HL-60 (cell line): Measurements from ENCODE around the gene NACC2.

Experiments used
- DNase-seq, 2 experiments: peaks; one replicate each; pipeline ENCODE4 v3.0.0-alpha.2; 2010 to 2020; ENCODE audit warnings: low read depth in 1 of 2, low spot score in 1 of 2
- H3K27ac ChIP-seq: fragments of 250-450 bp; sonication (Bioruptor Pico); replicated peaks from 2 replicates; pipeline ENCODE4 v1.5.1; 2020; ENCODE audit warnings: mild to moderate bottlenecking, moderate library complexity
- H3K27me3 ChIP-seq: fragments of 250-450 bp; sonication (Bioruptor Pico); 2 replicates; pipeline ENCODE4 v1.5.1; 2021; ENCODE audit warnings: mild to moderate bottlenecking, moderate library complexity; ENCODE audit not compliant: insufficient read depth, poor library complexity, severe bottlenecking
- H3K4me3 ChIP-seq: replicated peaks from 2 replicates; pipeline ENCODE4 v1.5.1; 2011; ENCODE audit warnings: mild to moderate bottlenecking, control low read depth, low read length; ENCODE audit not compliant: insufficient read depth
- GABPA ChIP-seq: IDR thresholded peaks from 2 replicates; pipeline ENCODE4 v1.6.1; 2012; ENCODE audit warnings: low read depth
- POLR2AphosphoS5 ChIP-seq: IDR thresholded peaks from 2 replicates; pipeline ENCODE4 v1.6.1; 2012; ENCODE audit warnings: low read depth
- SPI1 ChIP-seq: IDR thresholded peaks from 2 replicates; pipeline ENCODE4 v1.6.1; 2012; ENCODE audit warnings: low read depth, mild to moderate bottlenecking, borderline replicate concordance
- TF ChIP-seq, protein P1 (sequence below): IDR thresholded peaks from 2 replicates; pipeline ENCODE4 v1.6.1; 2012; ENCODE audit warnings: low read depth; ENCODE audit not compliant: insufficient replicate concordance
- TF ChIP-seq, protein P2 (sequence below): IDR thresholded peaks from one replicate; pipeline ENCODE4 v1.5.1; 2011; ENCODE audit warnings: low read length, control low read depth, inconsistent platforms; ENCODE audit not compliant: insufficient read depth

NACC2 gene

DNA sequence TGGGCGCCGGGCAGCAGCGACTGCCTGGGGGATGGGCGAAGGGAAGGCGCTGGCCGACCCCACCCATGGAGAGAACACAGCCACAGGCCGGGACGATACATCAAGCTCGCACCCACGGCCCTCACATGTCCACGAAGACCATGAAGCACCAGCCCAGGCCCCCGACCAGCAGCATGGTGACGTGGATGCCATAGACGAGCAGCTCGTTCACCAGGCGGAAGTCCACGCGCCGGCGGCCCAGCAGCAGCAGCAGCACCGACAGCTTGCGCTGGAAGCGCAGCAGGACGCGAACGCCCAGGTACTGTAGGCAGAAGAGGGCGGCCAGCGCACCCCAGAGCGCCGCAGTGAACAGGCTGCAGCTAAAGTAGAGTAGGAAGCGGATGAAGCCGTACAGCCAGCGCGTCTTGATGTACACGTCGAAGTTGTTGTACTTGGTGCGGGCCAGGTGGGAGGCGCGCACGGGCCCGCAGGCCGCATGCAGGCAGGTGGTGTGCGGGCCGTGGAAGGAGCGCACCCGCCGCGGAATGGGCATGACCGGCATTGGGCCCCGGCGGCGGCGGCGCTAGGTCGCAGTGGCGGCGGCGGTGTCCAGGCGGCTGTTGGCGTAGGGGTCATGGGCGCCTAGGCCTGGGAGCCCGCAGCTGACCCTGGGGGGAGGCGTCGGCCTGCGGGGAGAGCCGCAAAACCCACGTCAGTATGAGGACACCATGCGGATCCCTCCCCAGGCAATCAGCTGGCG is 21.4 kb upstream of the NACC2 start:
- no peaks in the 10 kb centered on the region for H3K27me3 ChIP-seq
- H3K4me3 ChIP-seq, result no peak overlapping the region
- DNase-seq, result no peak
- TF ChIP-seq, protein P1, sequence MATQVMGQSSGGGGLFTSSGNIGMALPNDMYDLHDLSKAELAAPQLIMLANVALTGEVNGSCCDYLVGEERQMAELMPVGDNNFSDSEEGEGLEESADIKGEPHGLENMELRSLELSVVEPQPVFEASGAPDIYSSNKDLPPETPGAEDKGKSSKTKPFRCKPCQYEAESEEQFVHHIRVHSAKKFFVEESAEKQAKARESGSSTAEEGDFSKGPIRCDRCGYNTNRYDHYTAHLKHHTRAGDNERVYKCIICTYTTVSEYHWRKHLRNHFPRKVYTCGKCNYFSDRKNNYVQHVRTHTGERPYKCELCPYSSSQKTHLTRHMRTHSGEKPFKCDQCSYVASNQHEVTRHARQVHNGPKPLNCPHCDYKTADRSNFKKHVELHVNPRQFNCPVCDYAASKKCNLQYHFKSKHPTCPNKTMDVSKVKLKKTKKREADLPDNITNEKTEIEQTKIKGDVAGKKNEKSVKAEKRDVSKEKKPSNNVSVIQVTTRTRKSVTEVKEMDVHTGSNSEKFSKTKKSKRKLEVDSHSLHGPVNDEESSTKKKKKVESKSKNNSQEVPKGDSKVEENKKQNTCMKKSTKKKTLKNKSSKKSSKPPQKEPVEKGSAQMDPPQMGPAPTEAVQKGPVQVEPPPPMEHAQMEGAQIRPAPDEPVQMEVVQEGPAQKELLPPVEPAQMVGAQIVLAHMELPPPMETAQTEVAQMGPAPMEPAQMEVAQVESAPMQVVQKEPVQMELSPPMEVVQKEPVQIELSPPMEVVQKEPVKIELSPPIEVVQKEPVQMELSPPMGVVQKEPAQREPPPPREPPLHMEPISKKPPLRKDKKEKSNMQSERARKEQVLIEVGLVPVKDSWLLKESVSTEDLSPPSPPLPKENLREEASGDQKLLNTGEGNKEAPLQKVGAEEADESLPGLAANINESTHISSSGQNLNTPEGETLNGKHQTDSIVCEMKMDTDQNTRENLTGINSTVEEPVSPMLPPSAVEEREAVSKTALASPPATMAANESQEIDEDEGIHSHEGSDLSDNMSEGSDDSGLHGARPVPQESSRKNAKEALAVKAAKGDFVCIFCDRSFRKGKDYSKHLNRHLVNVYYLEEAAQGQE, result no peak
- no peak for TF ChIP-seq POLR2AphosphoS5
- no peak for TF ChIP-seq SPI1
- TF ChIP-seq GABPA, result no peak
- no peak overlapping the region for H3K27ac ChIP-seq

DNA sequence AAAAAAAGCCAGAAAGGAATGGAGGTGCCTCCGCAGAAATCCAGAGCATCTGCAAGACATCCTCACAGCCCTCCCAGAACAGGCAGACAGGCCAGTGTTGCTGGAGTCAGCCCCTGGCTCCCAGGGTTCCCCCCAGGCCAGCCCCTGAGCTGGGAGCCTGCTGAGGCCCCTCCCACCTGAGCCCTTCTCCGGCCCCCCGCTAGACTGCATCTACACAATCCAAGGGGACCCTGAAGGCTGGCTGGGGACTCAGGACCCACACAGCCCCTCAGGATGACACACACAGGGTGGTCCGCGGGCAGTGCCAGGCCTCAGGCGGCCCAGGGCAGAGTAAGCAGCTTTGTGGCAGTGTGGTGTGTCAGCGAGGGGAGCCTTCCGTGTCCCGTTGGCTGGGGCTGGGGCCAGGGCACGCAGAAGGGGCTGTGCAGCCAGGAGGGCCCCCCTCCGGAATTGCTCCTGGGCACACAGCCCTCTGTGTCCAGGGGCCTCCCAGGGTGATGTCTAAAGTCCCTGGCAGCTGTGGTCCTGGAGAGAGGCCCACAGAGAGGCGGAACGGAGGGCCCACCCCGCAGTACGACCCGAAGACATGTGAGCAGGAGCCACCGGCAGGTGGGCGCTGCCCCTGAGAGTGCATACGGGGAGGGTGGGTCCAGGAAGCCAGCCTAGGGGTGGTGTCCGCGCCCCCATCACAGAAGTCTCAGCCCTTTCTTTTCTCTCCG is 20.7 kb upstream of the NACC2 start:
- no peak for DNase-seq
- TF ChIP-seq GABPA, result no peak
- TF ChIP-seq, protein P1, result no peak
- no peak overlapping the region for H3K4me3 ChIP-seq
- H3K27ac ChIP-seq, result no peak overlapping the region
- no peaks in the 10 kb centered on the region for H3K27me3 ChIP-seq

DNA sequence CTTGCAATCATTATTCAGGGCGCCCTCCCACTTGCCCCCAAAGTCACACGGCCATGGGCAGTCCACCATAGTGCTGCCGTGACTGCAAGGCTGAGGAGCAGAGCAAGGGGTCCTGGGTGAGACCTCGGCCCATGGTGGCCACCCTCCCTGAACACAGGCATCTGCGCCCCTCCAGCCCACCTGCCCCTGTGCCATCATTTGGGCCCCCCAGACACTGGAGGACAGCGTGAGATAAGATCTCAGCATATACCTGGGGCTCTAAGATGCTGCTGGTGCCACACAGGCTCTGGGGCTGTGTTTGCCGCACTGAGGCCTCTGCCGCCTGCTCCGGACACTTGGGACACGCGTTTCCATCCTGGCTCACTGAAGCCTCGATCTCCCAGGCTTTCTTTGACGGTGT is 20.1 kb upstream of the NACC2 start:
- TF ChIP-seq, protein P2, sequence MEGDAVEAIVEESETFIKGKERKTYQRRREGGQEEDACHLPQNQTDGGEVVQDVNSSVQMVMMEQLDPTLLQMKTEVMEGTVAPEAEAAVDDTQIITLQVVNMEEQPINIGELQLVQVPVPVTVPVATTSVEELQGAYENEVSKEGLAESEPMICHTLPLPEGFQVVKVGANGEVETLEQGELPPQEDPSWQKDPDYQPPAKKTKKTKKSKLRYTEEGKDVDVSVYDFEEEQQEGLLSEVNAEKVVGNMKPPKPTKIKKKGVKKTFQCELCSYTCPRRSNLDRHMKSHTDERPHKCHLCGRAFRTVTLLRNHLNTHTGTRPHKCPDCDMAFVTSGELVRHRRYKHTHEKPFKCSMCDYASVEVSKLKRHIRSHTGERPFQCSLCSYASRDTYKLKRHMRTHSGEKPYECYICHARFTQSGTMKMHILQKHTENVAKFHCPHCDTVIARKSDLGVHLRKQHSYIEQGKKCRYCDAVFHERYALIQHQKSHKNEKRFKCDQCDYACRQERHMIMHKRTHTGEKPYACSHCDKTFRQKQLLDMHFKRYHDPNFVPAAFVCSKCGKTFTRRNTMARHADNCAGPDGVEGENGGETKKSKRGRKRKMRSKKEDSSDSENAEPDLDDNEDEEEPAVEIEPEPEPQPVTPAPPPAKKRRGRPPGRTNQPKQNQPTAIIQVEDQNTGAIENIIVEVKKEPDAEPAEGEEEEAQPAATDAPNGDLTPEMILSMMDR, result no peak
- TF ChIP-seq SPI1 (no peak), POLR2AphosphoS5 (no peak), GABPA (no peak)
- TF ChIP-seq, protein P1, result no peak
- DNase-seq, result no peak
- Histone ChIP-seq H3K27ac (no peak overlapping the region), H3K4me3 (no peak overlapping the region), H3K27me3 (no peaks in the 10 kb centered on the region)

DNA sequence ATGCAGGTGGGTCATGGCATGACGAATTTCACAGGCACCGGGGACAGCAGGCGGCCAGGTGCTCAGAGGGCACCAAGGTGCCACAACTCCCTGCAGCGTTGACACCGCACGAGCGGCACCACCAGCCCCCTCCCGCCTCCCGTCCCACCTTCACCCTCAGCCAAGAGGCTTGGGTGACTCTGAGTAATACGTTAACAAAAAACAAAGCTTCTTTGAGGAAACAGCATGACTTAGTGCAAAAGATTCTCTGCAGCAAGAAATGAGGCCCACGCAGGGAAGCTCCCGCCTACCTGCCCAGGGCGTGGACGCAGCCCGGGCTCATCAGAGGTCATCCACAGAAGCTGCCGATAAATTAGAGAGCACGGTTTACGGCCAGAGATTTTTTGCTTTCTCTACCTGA is 19.5 kb upstream of the NACC2 start:
- no peak overlapping the region for H3K27ac ChIP-seq
- DNase-seq, result no peak
- no peak overlapping the region for H3K4me3 ChIP-seq
- no peaks in the 10 kb centered on the region for H3K27me3 ChIP-seq
- no peak for TF ChIP-seq SPI1
- TF ChIP-seq POLR2AphosphoS5, result no peak
- TF ChIP-seq, protein P1, result no peak
- TF ChIP-seq, protein P2, result no peak
- TF ChIP-seq GABPA, result no peak
